ENCODE results near the gene LRMDA. TPM values are rescaled to one million over a fixed set of nuclear protein-coding genes. Genes with fewer than 3 reads are reported as not detected.

The LRMDA gene
- total RNA-seq, 1 experiment from 2014 or later, result 4.8 TPM

GRCh38 chr10:75399461-75400162, 31.8 kb upstream of the LRMDA start (continued):
- TF ChIP-seq ZBTB33 (IDR thresholded peaks at IDR 0.05; ENCODE audit: extremely low read depth, insufficient replicate concordance, low read length) (no peak), CEBPB (IDR thresholded peaks at IDR 0.05; ENCODE audit: low read depth) (no peak), EGR1 (IDR thresholded peaks at IDR 0.05; ENCODE audit: low read depth) (no peak)

- no TSS peak for BruUV-seq (replicated peaks)
- H3K79me2 ChIP-seq (ENCODE audit: insufficient read depth, low read length), result peaks cover 58% of the 10 kb centered on the region
- H3K27me3 ChIP-seq (ENCODE audit: insufficient read depth, low read length), result no peaks in the 10 kb centered on the region
- H3K4me3 ChIP-seq (replicated peaks in 1 of 2; ENCODE audit: low read depth in 1 of 2, low read length in 2 of 2), result peak overlapping the region; percentile 93 to 96
- CTCF ChIA-PET, result interaction anchor here (0.8 to 2.4 kb wide), 6 partner anchors 25 to 912 kb away, joined by 4 to 17 read pairs (median 5); no protein-coding TSS in a partner anchor
- H3K36me3 ChIP-seq (ENCODE audit: control insufficient read depth in 1 of 2, insufficient read depth in 2 of 2, low read length in 2 of 2), result peaks cover 0 to 12% of the 10 kb centered on the region in 2 experiments; a peak in 2 of 4 replicates
- H3K27ac ChIP-seq (ENCODE audit: low read depth, low read length), result peak overlapping the region; percentile 97
- peak overlapping the region; percentile 92 for H3K9ac ChIP-seq (ENCODE audit: low read length)
- POLR2A ChIA-PET, result interaction anchor here (0.7 to 1.2 kb wide), 2 partner anchors 687 to 904 kb away, joined by 3 read pairs; no protein-coding TSS in a partner anchor
- RAD21 ChIA-PET (ENCODE audit: low non-redundant PET in 1 of 2, low total read pairs in 2 of 2, uncharacterized antibody in 2 of 2, unreplicated experiment in 2 of 2), result interaction anchor here in 1 of 2 experiments (0.7 kb wide), 1 partner anchor 634 kb away, joined by 3 read pairs; no protein-coding TSS in a partner anchor
- no peaks in the 10 kb centered on the region for H3K9me2 ChIP-seq (ENCODE audit: insufficient read depth)
- ATAC-seq (no peak), DNase-seq (ENCODE audit: low read depth, low spot score) (no peak)
- intact Hi-C loops (cut with micrococcal nuclease), result loop anchor here (5.0 kb wide), 1 partner anchor 702 kb away; no protein-coding TSS in a partner anchor
- H4K20me1 ChIP-seq (ENCODE audit: insufficient read depth), result no peaks in the 10 kb centered on the region
- peaks cover 20 to 58% of the 10 kb centered on the region in 2 experiments; a peak in 3 of 4 replicates for H3K4me1 ChIP-seq (ENCODE audit: control insufficient read depth in 1 of 2, insufficient read depth in 2 of 2, low read length in 2 of 2)
- no peak overlapping the region for H2AFZ ChIP-seq (ENCODE audit: low read depth, low read length, poor library complexity, severe bottlenecking)
- H3K9me3 ChIP-seq (ENCODE audit: control insufficient read depth in 1 of 2, insufficient read depth in 1 of 2, low read depth in 1 of 2, low read length in 2 of 2), result no peaks in the 10 kb centered on the region
- H3K4me2 ChIP-seq (ENCODE audit: low read length), result peak overlapping the region; percentile 100
- TF ChIP-seq POLR2A (IDR thresholded peaks at IDR 0.05; ENCODE audit: borderline replicate concordance, extremely low read depth, insufficient read depth, insufficient read length), result no peak
- no peak for TF ChIP-seq SIN3A (IDR thresholded peaks at IDR 0.05; ENCODE audit: low read depth)
- TF ChIP-seq ZBTB33 (IDR thresholded peaks at IDR 0.05; ENCODE audit: extremely low read depth, insufficient replicate concordance, low read length), result no peak
- no peak for TF ChIP-seq CBX3 (IDR thresholded peaks at IDR 0.05; ENCODE audit: low read depth)
- no peak for TF ChIP-seq RAD21 (IDR thresholded peaks at IDR 0.05; ENCODE audit: low read depth)
- TF ChIP-seq SP1 (IDR thresholded peaks at IDR 0.05; ENCODE audit: low read depth), result no peak
- TF ChIP-seq MAX (IDR thresholded peaks at IDR 0.05), result no peak
- no peak for TF ChIP-seq FOSL1 (IDR thresholded peaks at IDR 0.05; ENCODE audit: low read depth)
- no peak for TF ChIP-seq EZH2 (IDR thresholded peaks at IDR 0.05)
- TF ChIP-seq TCF7L2 (IDR thresholded peaks at IDR 0.05; ENCODE audit: borderline replicate concordance, extremely low read depth, insufficient read depth, insufficient read length), result no peak
- no peak for TF ChIP-seq SRF (IDR thresholded peaks at IDR 0.05; ENCODE audit: low read depth)
- TF ChIP-seq ZNF274 (IDR thresholded peaks at IDR 0.05; ENCODE audit: low read depth, low read length), result no peak
- TF ChIP-seq JUND (IDR thresholded peaks at IDR 0.05), result no peak
- TF ChIP-seq ELF1 (IDR thresholded peaks at IDR 0.05; ENCODE audit: borderline replicate concordance, low read depth), result no peak
- TF ChIP-seq EGR1 (IDR thresholded peaks at IDR 0.05; ENCODE audit: low read depth), result no peak
Measured at GRCh38 chr10:75400163-75400770, 31.2 kb upstream of the LRMDA start.

Data from HCT116 (cell line).